ENCODE results near the gene PNPLA2. TPM values are rescaled to one million over a fixed set of nuclear protein-coding genes. Genes with fewer than 3 reads are reported as not detected.

Gene PNPLA2, protein sequence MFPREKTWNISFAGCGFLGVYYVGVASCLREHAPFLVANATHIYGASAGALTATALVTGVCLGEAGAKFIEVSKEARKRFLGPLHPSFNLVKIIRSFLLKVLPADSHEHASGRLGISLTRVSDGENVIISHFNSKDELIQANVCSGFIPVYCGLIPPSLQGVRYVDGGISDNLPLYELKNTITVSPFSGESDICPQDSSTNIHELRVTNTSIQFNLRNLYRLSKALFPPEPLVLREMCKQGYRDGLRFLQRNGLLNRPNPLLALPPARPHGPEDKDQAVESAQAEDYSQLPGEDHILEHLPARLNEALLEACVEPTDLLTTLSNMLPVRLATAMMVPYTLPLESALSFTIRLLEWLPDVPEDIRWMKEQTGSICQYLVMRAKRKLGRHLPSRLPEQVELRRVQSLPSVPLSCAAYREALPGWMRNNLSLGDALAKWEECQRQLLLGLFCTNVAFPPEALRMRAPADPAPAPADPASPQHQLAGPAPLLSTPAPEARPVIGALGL
- 38.9 TPM for polyA plus RNA-seq (2013, experiment 1 of 4)
- polyA plus RNA-seq (2013, experiment 2 of 4) = 40.3 TPM
- polyA plus RNA-seq (2013, experiment 3 of 4) = 26.1 TPM
- 27.2 TPM for polyA plus RNA-seq (2013, experiment 4 of 4)

DNA sequence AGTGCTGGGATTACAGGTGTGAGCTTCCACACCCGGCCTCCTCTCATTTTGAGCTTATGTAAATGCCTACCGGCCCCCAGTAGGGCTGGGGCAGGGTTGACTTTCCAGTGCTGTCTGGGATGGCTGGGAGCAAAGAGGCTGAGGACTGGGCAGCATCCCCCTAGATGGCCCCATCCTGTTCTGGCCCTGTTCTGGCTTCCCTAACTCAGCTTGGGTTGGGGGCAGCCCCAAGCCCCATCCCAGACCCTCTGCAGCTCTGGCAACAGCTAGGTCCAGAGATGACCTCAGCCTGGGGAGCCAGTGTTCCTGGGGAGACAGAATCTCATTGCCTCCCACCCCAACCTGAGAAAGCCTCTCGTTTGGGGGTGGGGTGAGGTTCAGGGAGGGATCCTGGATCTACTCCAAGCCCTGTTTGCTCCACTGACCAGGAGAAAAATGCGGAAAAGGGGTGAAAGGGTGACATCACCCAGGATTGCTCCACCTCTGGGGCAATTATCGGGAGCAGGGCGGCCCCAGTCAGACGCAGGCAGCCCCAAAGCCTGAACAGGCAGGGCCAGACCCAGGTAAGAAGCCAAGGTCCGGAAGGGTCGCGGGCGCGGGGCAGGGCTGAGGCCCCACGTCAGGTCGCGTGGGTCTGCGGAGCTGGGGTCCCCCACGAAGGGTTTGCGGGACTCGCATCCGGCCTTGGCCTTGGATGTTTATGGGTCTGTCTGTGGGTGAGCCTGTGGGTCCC lies at the start of gene PNPLA2:
Gene PNPLA2, plus strand, starts transcription at position 519 of the 733 bp plus-strand sequence. CDS start 805 bp downstream, outside the sequence.
- H3K36me3 ChIP-seq (ENCODE audit: control insufficient read depth, insufficient read depth, low read length) = peaks cover 4% of the 10 kb centered on the region
- H3K4me3 ChIP-seq (ENCODE audit: insufficient read depth, low read depth, low read length) = peak within 1 kb of the TSS; percentile 58
- H3K27ac ChIP-seq (ENCODE audit: insufficient read depth, low read depth, low read length, poor library complexity, severe bottlenecking) = no peak within 1 kb of the TSS
- H3K27me3 ChIP-seq (ENCODE audit: control insufficient read depth, insufficient read depth, low read length, poor library complexity, severe bottlenecking) = no peaks in the 10 kb centered on the region
- peaks cover 12% of the 10 kb centered on the region for H3K4me1 ChIP-seq (ENCODE audit: control insufficient read depth, insufficient read depth, low read length)
- WGBS, 2 experiments = 67 to 68% methylated on average over 20 of the region's 20 CpGs
- no peaks in the 10 kb centered on the region for H3K9me3 ChIP-seq (ENCODE audit: control insufficient read depth, low read length)

- no peak overlapping the region for H3K4me3 ChIP-seq (ENCODE audit: insufficient read depth, low read depth, low read length)
- H3K27ac ChIP-seq (ENCODE audit: insufficient read depth, low read depth, low read length, poor library complexity, severe bottlenecking) = no peak overlapping the region
- no peaks in the 10 kb centered on the region for H3K27me3 ChIP-seq (ENCODE audit: control insufficient read depth, insufficient read depth, low read length, poor library complexity, severe bottlenecking)
- 93 to 94% methylated on average over 23 of the region's 23 CpGs for WGBS, 2 experiments
- H3K9me3 ChIP-seq (ENCODE audit: control insufficient read depth, low read length) = no peaks in the 10 kb centered on the region
- peaks cover 7% of the 10 kb centered on the region for H3K36me3 ChIP-seq (ENCODE audit: control insufficient read depth, insufficient read depth, low read length)
- peaks cover 12% of the 10 kb centered on the region for H3K4me1 ChIP-seq (ENCODE audit: control insufficient read depth, insufficient read depth, low read length)
These were observed 48.6 kb upstream of the PNPLA2 start for GRCh38 chr11:769887-770641.

GRCh38 chr11:770642-771616 lies 47.8 kb upstream of the PNPLA2 start:
- peaks cover 19% of the 10 kb centered on the region for H3K4me1 ChIP-seq (ENCODE audit: control insufficient read depth, insufficient read depth, low read length)
- no peak overlapping the region for H3K27ac ChIP-seq (ENCODE audit: insufficient read depth, low read depth, low read length, poor library complexity, severe bottlenecking)
- WGBS, 2 experiments = 96 to 97% methylated on average over 32 of the region's 32 CpGs
- H3K4me3 ChIP-seq (ENCODE audit: insufficient read depth, low read depth, low read length) = no peak overlapping the region
- no peaks in the 10 kb centered on the region for H3K9me3 ChIP-seq (ENCODE audit: control insufficient read depth, low read length)
- no peaks in the 10 kb centered on the region for H3K27me3 ChIP-seq (ENCODE audit: control insufficient read depth, insufficient read depth, low read length, poor library complexity, severe bottlenecking)
- H3K36me3 ChIP-seq (ENCODE audit: control insufficient read depth, insufficient read depth, low read length) = peaks cover 7% of the 10 kb centered on the region

- Histone ChIP-seq H3K36me3 (ENCODE audit: control insufficient read depth, insufficient read depth, low read length) (peaks cover 7% of the 10 kb centered on the region), H3K27ac (ENCODE audit: insufficient read depth, low read depth, low read length, poor library complexity, severe bottlenecking) (no peak overlapping the region), H3K27me3 (ENCODE audit: control insufficient read depth, insufficient read depth, low read length, poor library complexity, severe bottlenecking) (no peaks in the 10 kb centered on the region), H3K4me1 (ENCODE audit: control insufficient read depth, insufficient read depth, low read length) (peaks cover 19% of the 10 kb centered on the region), H3K9me3 (ENCODE audit: control insufficient read depth, low read length) (no peaks in the 10 kb centered on the region), H3K4me3 (ENCODE audit: insufficient read depth, low read depth, low read length) (no peak overlapping the region)
- 76 to 84% methylated on average over 15 of the region's 15 CpGs for WGBS, 2 experiments
These were observed 47.0 kb upstream of the PNPLA2 start for GRCh38 chr11:771617-772204.

DNA sequence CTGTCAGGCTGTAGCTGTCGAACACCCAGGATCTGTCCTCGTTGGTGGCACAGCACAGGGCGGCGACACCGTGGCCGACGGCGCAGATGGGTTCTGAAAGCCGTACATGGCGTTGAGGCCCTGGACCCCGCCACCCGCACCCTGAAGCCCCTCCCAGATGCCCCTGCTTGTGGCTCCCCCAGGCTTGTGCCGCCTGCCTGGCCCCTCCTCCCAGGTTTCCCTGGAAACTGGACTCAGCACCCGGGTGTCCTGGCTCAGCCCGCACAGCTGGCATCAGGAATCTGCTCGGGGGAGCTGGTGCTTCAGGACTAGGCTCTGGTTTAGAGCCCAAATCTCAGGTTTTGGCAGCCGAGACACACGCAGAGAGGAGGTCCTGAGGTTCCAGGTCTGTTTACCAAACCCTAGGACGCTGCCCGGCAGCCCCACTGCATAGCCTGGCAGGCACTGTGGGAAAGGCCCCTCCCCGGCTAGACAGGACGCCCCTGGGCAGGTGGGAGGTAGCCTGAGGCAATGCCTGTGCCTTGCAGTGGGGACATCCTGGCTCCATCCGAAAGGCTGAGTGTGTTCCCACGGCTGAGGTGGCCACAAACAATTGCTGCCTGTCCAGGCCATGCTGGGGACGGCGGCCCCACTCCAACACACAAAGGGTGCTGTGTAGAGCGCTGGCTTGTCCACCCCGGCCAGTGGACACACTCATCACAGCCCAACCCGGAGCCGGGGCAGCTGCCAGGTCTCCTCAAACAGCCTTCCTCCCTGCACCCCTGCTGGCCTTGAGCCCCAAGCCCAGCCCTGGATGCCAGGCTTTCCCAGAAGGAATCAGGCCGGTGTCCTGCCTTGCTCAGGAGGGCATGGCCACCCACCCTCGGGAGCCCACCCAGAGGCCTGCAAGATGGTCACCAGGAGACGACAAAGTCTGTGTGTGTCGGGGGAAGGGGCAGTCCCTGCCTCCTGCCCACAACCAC lies 46.0 kb upstream of the PNPLA2 start:
- peaks cover 7% of the 10 kb centered on the region for H3K36me3 ChIP-seq (ENCODE audit: control insufficient read depth, insufficient read depth, low read length)
- H3K4me3 ChIP-seq (ENCODE audit: insufficient read depth, low read depth, low read length) = no peak overlapping the region
- H3K4me1 ChIP-seq (ENCODE audit: control insufficient read depth, insufficient read depth, low read length) = peaks cover 19% of the 10 kb centered on the region
- 89 to 90% methylated on average over 34 of the region's 34 CpGs for WGBS, 2 experiments
- no peaks in the 10 kb centered on the region for H3K27me3 ChIP-seq (ENCODE audit: control insufficient read depth, insufficient read depth, low read length, poor library complexity, severe bottlenecking)
- H3K27ac ChIP-seq (ENCODE audit: insufficient read depth, low read depth, low read length, poor library complexity, severe bottlenecking) = peak overlapping the region; percentile 48
- no peaks in the 10 kb centered on the region for H3K9me3 ChIP-seq (ENCODE audit: control insufficient read depth, low read length)

DNA sequence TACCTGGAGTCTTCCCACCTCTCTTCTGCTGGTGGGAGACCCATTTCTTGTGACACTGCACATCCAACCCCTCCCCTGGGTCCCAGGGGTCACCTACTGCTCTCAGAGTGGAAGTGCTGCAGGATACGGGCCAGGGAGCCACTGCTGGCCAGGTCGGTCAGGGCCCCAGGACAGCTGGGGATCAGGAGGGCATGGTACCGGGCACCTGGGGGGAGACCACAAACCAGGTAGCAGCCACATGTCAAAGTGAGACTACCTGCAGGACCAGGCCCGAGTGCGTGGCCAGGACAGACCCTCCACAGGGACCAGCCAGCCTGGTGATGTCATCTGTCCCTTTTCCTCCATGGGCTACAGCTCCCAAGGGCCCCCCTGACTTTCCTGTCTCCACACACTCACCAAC lies 45.3 kb upstream of the PNPLA2 start:
- H3K27me3 ChIP-seq (ENCODE audit: control insufficient read depth, insufficient read depth, low read length, poor library complexity, severe bottlenecking) = no peaks in the 10 kb centered on the region
- WGBS, 2 experiments = 94 to 95% methylated on average over 5 of the region's 5 CpGs

GRCh38 chr11:773830-774229 lies 44.9 kb upstream of the PNPLA2 start:
- Histone ChIP-seq H3K9me3 (ENCODE audit: control insufficient read depth, low read length) (no peaks in the 10 kb centered on the region), H3K27ac (ENCODE audit: insufficient read depth, low read depth, low read length, poor library complexity, severe bottlenecking) (no peak overlapping the region), H3K27me3 (ENCODE audit: control insufficient read depth, insufficient read depth, low read length, poor library complexity, severe bottlenecking) (no peaks in the 10 kb centered on the region), H3K4me1 (ENCODE audit: control insufficient read depth, insufficient read depth, low read length) (peaks cover 24% of the 10 kb centered on the region), H3K4me3 (ENCODE audit: insufficient read depth, low read depth, low read length) (no peak overlapping the region), H3K36me3 (ENCODE audit: control insufficient read depth, insufficient read depth, low read length) (peaks cover 7% of the 10 kb centered on the region)
- WGBS, 2 experiments = 93 to 96% methylated on average over 9 of the region's 9 CpGs

More for the DNA sequence above, 45.3 kb upstream of the PNPLA2 start:
- Histone ChIP-seq H3K27ac (ENCODE audit: insufficient read depth, low read depth, low read length, poor library complexity, severe bottlenecking) (no peak overlapping the region), H3K9me3 (ENCODE audit: control insufficient read depth, low read length) (no peaks in the 10 kb centered on the region), H3K36me3 (ENCODE audit: control insufficient read depth, insufficient read depth, low read length) (peaks cover 7% of the 10 kb centered on the region), H3K4me1 (ENCODE audit: control insufficient read depth, insufficient read depth, low read length) (peaks cover 22% of the 10 kb centered on the region), H3K4me3 (ENCODE audit: insufficient read depth, low read depth, low read length) (no peak overlapping the region)

DNA sequence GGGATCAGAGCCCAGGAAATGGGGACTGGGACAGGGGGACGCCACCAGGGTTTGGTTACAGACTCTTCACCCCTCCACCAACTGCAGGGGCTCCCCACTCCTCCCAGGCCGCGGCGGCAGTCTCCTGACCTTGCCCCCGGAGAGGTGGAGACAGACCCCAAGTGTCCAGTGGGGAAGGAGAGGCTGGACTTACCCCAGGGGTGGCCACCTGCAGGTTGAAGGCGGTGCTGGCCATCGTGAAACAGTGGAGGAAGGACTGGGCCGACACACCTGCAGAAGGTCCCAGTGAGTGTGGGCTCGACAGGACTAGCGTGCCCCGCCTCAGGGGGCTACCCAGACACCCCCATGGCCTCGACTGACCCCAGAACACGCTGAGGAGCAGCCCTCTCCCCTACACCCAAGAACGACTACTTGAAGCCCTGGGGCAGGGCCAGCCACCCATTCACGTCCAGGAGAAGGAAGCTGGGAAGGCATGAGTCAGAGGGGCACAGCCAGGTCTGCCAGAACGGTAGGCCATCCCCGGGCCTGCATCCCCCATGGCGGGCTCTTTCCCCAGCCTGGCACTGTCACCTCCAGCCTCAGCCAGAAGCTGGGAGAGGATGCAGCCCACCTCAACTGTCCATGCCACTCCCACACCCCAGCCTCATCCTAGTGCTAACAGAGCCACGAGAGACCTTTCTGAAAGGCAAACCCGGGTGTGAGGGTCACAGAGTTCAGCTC lies 43.7 kb upstream of the PNPLA2 start:
- H3K4me1 ChIP-seq (ENCODE audit: control insufficient read depth, insufficient read depth, low read length) = peaks cover 24% of the 10 kb centered on the region
- H3K9me3 ChIP-seq (ENCODE audit: control insufficient read depth, low read length) = no peaks in the 10 kb centered on the region
- no peak overlapping the region for H3K27ac ChIP-seq (ENCODE audit: insufficient read depth, low read depth, low read length, poor library complexity, severe bottlenecking)
- 87% methylated on average over 20 of the region's 20 CpGs for WGBS, 2 experiments
- peaks cover 7% of the 10 kb centered on the region for H3K36me3 ChIP-seq (ENCODE audit: control insufficient read depth, insufficient read depth, low read length)
- H3K27me3 ChIP-seq (ENCODE audit: control insufficient read depth, insufficient read depth, low read length, poor library complexity, severe bottlenecking) = no peaks in the 10 kb centered on the region
- H3K4me3 ChIP-seq (ENCODE audit: insufficient read depth, low read depth, low read length) = no peak overlapping the region

All from ectodermal cell (in vitro differentiated cells).